Smooth muscle cell (in vitro differentiated cells): Measurements from ENCODE around the gene ERG. TPM values are rescaled to one million over a fixed set of nuclear protein-coding genes. Genes with fewer than 3 reads are reported as not detected.
A peak's percentile ranks its signal among the peaks of the same experiment; 100 is the strongest.

ENCODE experiments used
- DNase-seq: peaks from one replicate; lab custom pipeline; 2025; ENCODE audit not compliant: unreplicated experiment; lab: John Stamatoyannopoulos, UW
- H2AFZ ChIP-seq: fragments of 200-600 bp; sonication (generic); 2 replicates; pipeline ENCODE4 v1.6.0; 2016; ENCODE audit warnings: antibody characterized with exemption, low read depth, mild to moderate bottlenecking
- H3F3A ChIP-seq: fragments of 200-600 bp; sonication (generic); 2 replicates; pipeline ENCODE4 v1.6.0; 2017; ENCODE audit warnings: antibody characterized with exemption, low read depth
- H3K27ac ChIP-seq: fragments of 200-600 bp; sonication (generic); 2 replicates; pipeline ENCODE4 v1.5.1; 2016; ENCODE audit warnings: low read depth, mild to moderate bottlenecking
- H3K27me3 ChIP-seq: fragments of 200-600 bp; sonication (generic); 2 replicates; pipeline ENCODE4 v1.6.1; 2016; ENCODE audit warnings: low read depth, mild to moderate bottlenecking
- H3K36me3 ChIP-seq: fragments of 200-600 bp; sonication (generic); 2 replicates; pipeline ENCODE4 v1.5.1; 2016; ENCODE audit warnings: low read depth
- H3K4me1 ChIP-seq: fragments of 200-600 bp; sonication (generic); 2 replicates; pipeline ENCODE4 v1.5.1; 2016; ENCODE audit warnings: low read depth
- H3K4me2 ChIP-seq: fragments of 200-600 bp; sonication (generic); 2 replicates; pipeline ENCODE4 v1.6.0; 2016; ENCODE audit warnings: mild to moderate bottlenecking
- H3K4me3 ChIP-seq: fragments of 200-600 bp; sonication (generic); 2 replicates; pipeline ENCODE4 v1.5.1; 2016; ENCODE audit warnings: mild to moderate bottlenecking
- H3K79me2 ChIP-seq: fragments of 200-600 bp; sonication (generic); 2 replicates; pipeline ENCODE4 v1.6.0; 2016; ENCODE audit warnings: low read depth, mild to moderate bottlenecking
- H3K9ac ChIP-seq: fragments of 200-600 bp; sonication (generic); 2 replicates; pipeline ENCODE4 v1.6.0; 2016; ENCODE audit warnings: low read depth
- H3K9me3 ChIP-seq: fragments of 200-600 bp; sonication (generic); replicated peaks from 2 replicates; pipeline ENCODE4 v1.5.1; 2016; ENCODE audit warnings: low read depth
- H4K20me1 ChIP-seq: fragments of 200-600 bp; sonication (generic); 2 replicates; pipeline ENCODE4 v1.6.0; 2016; ENCODE audit warnings: low read depth
- CTCF ChIP-seq: fragments of 200-600 bp; sonication (generic); IDR thresholded peaks from 2 replicates; pipeline ENCODE4 v1.5.1; 2017; ENCODE audit warnings: borderline replicate concordance, mild to moderate bottlenecking, antibody characterized with exemption; ENCODE audit not compliant: insufficient read depth, poor library complexity, severe bottlenecking
- WGBS: methylation state at CpG from one replicate; pipeline ENCODE4 v1.1.7; 2016; ENCODE audit warnings: low lambda C conversion rate; 5-methylcytosine and 5-hydroxymethylcytosine counted together
- polyA plus RNA-seq: library from polyadenylated mRNA; unstranded; fragments of >200 nt; fragmentation: Nextera tagmentation; extraction: Ambion mirVana; gene quantifications from 2 replicates; pipeline ENCODE4 v1.2.1, GENCODE V29; 2016
- total RNA-seq: library from RNA; depleted of rRNA; stranded (reverse); fragments of >200 nt; gene quantifications from 2 replicates; pipeline ENCODE4 v1.2.3, GENCODE V29; 2014

Gene ERG
- total and polyA plus RNA-seq, 2 experiments from 2014 or later, result 11.0 to 14.4 TPM

GRCh38 chr21:38479641-38480525 lies 18.4 kb downstream of the ERG start:
- Histone ChIP-seq H3K4me1 (peaks cover 3% of the 10 kb centered on the region), H3F3A (peaks cover 7% of the 10 kb centered on the region), H3K79me2 (no peaks in the 10 kb centered on the region), H3K4me2 (no peak overlapping the region), H3K9ac (no peak overlapping the region), H3K4me3 (no peak overlapping the region), H3K27me3 (no peaks in the 10 kb centered on the region), H2AFZ (no peak overlapping the region), H3K9me3 (no peaks in the 10 kb centered on the region), H3K36me3 (no peaks in the 10 kb centered on the region), H4K20me1 (no peaks in the 10 kb centered on the region), H3K27ac (no peak overlapping the region)
- TF ChIP-seq CTCF, result no peak
- 90% methylated on average over 12 of the region's 12 CpGs for WGBS
- DNase-seq, result no peak

GRCh38 chr21:38478782-38479181 lies 19.5 kb downstream of the ERG start:
- Histone ChIP-seq H3K9ac (no peak overlapping the region), H3K9me3 (no peaks in the 10 kb centered on the region), H3K4me1 (peaks cover 3% of the 10 kb centered on the region), H3K36me3 (no peaks in the 10 kb centered on the region), H3K27me3 (no peaks in the 10 kb centered on the region), H2AFZ (no peak overlapping the region), H4K20me1 (no peaks in the 10 kb centered on the region), H3F3A (peaks cover 7% of the 10 kb centered on the region), H3K4me3 (no peak overlapping the region), H3K27ac (peak overlapping the region; percentile 60), H3K4me2 (peak overlapping the region; percentile 61), H3K79me2 (no peaks in the 10 kb centered on the region)
- no peak for DNase-seq
- TF ChIP-seq CTCF, result no peak
- WGBS, result 9% methylated on average over 4 of the region's 4 CpGs

- no peak overlapping the region for H3K4me3 ChIP-seq
- H3K4me2 ChIP-seq, result peak overlapping the region; percentile 61
- no peaks in the 10 kb centered on the region for H4K20me1 ChIP-seq
- 32% methylated on average over 9 of the region's 9 CpGs for WGBS
- peaks cover 3% of the 10 kb centered on the region for H3K4me1 ChIP-seq
- H3K9ac ChIP-seq, result no peak overlapping the region
- no peak for TF ChIP-seq CTCF
- no peaks in the 10 kb centered on the region for H3K36me3 ChIP-seq
- peak overlapping the region; percentile 60 for H3K27ac ChIP-seq
- DNase-seq, result no peak
- no peaks in the 10 kb centered on the region for H3K9me3 ChIP-seq
- no peaks in the 10 kb centered on the region for H3K79me2 ChIP-seq
- no peak overlapping the region for H2AFZ ChIP-seq
- H3K27me3 ChIP-seq, result no peaks in the 10 kb centered on the region
- H3F3A ChIP-seq, result peaks cover 7% of the 10 kb centered on the region
These were observed 21.1 kb downstream of the ERG start for GRCh38 chr21:38477226-38477625.
